ENCODE data around the gene COG5.

COG5 gene

DNA sequence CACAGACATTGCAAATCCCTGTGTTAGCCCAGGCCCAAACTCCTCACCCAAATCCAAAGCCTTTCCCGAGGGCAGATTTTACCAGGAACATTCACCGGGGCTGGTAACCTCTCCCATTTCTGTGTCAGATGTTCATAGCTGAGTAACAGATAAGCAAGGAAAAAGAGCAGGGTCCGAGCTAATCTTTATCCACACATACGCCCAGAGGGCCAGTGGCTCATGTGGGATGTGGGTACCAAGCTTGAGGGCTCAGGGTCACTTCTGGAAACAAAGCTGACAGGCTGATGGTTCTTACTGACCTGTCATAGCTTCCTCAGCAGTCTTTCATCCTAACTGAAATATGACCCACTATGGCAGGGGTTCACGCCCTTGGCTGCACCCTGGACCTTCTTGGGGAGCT, 355.2 kb downstream of the COG5 start:
- H3F3A ChIP-seq (ENCODE audit: insufficient read depth, low read length): no peaks in the 10 kb centered on the region
- no peak overlapping the region for H3K27ac ChIP-seq (ENCODE audit: low read depth, low read length, poor library complexity, severe bottlenecking)
- TF ChIP-seq, protein P1, sequence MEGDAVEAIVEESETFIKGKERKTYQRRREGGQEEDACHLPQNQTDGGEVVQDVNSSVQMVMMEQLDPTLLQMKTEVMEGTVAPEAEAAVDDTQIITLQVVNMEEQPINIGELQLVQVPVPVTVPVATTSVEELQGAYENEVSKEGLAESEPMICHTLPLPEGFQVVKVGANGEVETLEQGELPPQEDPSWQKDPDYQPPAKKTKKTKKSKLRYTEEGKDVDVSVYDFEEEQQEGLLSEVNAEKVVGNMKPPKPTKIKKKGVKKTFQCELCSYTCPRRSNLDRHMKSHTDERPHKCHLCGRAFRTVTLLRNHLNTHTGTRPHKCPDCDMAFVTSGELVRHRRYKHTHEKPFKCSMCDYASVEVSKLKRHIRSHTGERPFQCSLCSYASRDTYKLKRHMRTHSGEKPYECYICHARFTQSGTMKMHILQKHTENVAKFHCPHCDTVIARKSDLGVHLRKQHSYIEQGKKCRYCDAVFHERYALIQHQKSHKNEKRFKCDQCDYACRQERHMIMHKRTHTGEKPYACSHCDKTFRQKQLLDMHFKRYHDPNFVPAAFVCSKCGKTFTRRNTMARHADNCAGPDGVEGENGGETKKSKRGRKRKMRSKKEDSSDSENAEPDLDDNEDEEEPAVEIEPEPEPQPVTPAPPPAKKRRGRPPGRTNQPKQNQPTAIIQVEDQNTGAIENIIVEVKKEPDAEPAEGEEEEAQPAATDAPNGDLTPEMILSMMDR (IDR thresholded peaks at IDR 0.05; ENCODE audit: low read length): no peak
- no peak for TF ChIP-seq EZH2 (IDR thresholded peaks at IDR 0.05; ENCODE audit: borderline replicate concordance, low read length)
- H3K79me2 ChIP-seq (ENCODE audit: insufficient read depth, low read length): no peaks in the 10 kb centered on the region
- H3K9ac ChIP-seq (ENCODE audit: low read length): no peak overlapping the region
- no peaks in the 10 kb centered on the region for H3K9me2 ChIP-seq (ENCODE audit: low read depth, low read length)
- H3K9me3 ChIP-seq (ENCODE audit: low read length): 0 out of 2 replicates have a peak, but pooled peaks cover 2% of the 10 kb centered on the region
- no peaks in the 10 kb centered on the region for H4K20me1 ChIP-seq (ENCODE audit: insufficient read depth, low read length)
- no peak overlapping the region for H2AFZ ChIP-seq (ENCODE audit: low read length)
- no peak overlapping the region for H3K4me3 ChIP-seq (ENCODE audit: low read depth, low read length, poor library complexity, severe bottlenecking)
- H3K4me1 ChIP-seq (ENCODE audit: insufficient read depth, low read length, severe bottlenecking): peaks cover 4% of the 10 kb centered on the region
- no peaks in the 10 kb centered on the region for H3K27me3 ChIP-seq (ENCODE audit: insufficient read depth, low read length)
- H3K36me3 ChIP-seq (ENCODE audit: insufficient read depth, low read length): peaks cover 39% of the 10 kb centered on the region; the same call in 1 of the 2 replicates
- H3K4me2 ChIP-seq (ENCODE audit: low read length): no peak overlapping the region

DNA sequence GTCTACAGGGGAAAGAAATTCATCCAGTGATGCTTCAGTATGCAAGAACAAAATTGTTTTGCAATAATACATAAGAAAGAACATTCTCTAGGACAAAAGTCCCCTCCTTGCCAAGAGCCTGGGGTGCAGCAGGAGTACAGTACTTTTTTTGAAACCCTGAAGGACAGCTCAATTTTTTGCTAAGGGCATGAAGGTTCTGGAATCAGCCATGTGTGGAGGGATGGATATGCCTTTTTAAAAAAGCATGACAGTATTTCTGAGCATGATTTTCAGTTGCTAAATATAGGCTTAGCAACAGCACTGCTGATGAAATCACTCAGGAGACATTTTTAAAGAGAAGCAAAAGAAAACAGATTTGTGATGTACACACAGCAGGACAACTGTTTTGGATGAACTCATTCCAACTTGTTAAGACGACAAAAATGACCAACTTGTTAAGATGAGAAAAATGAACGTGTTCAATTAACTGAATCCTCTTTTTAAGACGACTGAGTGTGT, 355.6 kb downstream of the COG5 start:
- Histone ChIP-seq H2AFZ (ENCODE audit: low read length) (no peak overlapping the region), H3K9me2 (ENCODE audit: low read depth, low read length) (no peaks in the 10 kb centered on the region), H3K9me3 (ENCODE audit: low read length) (no peaks in the 10 kb centered on the region), H3K27ac (ENCODE audit: low read depth, low read length, poor library complexity, severe bottlenecking) (no peak overlapping the region), H3K4me3 (ENCODE audit: low read depth, low read length, poor library complexity, severe bottlenecking) (no peak overlapping the region), H3K79me2 (ENCODE audit: insufficient read depth, low read length) (no peaks in the 10 kb centered on the region), H3K36me3 (ENCODE audit: insufficient read depth, low read length) (peaks cover 42% of the 10 kb centered on the region; the same call in 1 of the 2 replicates), H4K20me1 (ENCODE audit: insufficient read depth, low read length) (no peaks in the 10 kb centered on the region), H3K27me3 (ENCODE audit: insufficient read depth, low read length) (no peaks in the 10 kb centered on the region), H3K9ac (ENCODE audit: low read length) (no peak overlapping the region), H3F3A (ENCODE audit: insufficient read depth, low read length) (no peaks in the 10 kb centered on the region), H3K4me2 (ENCODE audit: low read length) (no peak overlapping the region), H3K4me1 (ENCODE audit: insufficient read depth, low read length, severe bottlenecking) (peaks cover 4% of the 10 kb centered on the region)
- TF ChIP-seq, protein P1 (IDR thresholded peaks at IDR 0.05; ENCODE audit: low read length): no peak
- TF ChIP-seq EZH2 (IDR thresholded peaks at IDR 0.05; ENCODE audit: borderline replicate concordance, low read length): no peak

DNA sequence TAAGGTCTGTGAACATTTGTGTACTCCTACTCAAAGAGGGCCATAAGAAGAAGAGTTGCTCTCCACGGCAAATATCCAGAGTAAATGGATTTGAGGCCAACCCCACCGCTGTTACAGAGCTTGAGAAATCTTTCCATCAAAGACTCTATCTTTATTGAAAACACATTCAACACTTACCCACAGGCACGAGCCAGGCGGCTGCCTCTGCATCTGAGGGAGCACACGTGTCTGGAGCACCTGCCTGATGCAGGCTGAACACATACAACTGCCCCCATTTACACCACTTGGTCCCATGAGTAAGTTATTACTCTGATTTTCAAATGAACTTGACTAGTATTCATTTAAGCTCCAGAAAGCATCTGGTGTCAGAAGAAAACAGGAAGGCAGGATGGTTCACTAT, 356.3 kb downstream of the COG5 start:
- Histone ChIP-seq H3K27me3 (ENCODE audit: insufficient read depth, low read length) (no peaks in the 10 kb centered on the region), H3K9me3 (ENCODE audit: low read length) (no peaks in the 10 kb centered on the region), H3K27ac (ENCODE audit: low read depth, low read length, poor library complexity, severe bottlenecking) (no peak overlapping the region), H3K9ac (ENCODE audit: low read length) (no peak overlapping the region), H3K79me2 (ENCODE audit: insufficient read depth, low read length) (no peaks in the 10 kb centered on the region), H3K4me1 (ENCODE audit: insufficient read depth, low read length, severe bottlenecking) (peaks cover 4% of the 10 kb centered on the region), H3K36me3 (ENCODE audit: insufficient read depth, low read length) (peaks cover 48% of the 10 kb centered on the region; the same call in 1 of the 2 replicates), H2AFZ (ENCODE audit: low read length) (no peak overlapping the region), H4K20me1 (ENCODE audit: insufficient read depth, low read length) (no peaks in the 10 kb centered on the region), H3K9me2 (ENCODE audit: low read depth, low read length) (no peaks in the 10 kb centered on the region), H3F3A (ENCODE audit: insufficient read depth, low read length) (no peaks in the 10 kb centered on the region), H3K4me2 (ENCODE audit: low read length) (no peak overlapping the region), H3K4me3 (ENCODE audit: low read depth, low read length, poor library complexity, severe bottlenecking) (no peak overlapping the region)
- TF ChIP-seq, protein P1 (IDR thresholded peaks at IDR 0.05; ENCODE audit: low read length): no peak
- TF ChIP-seq EZH2 (IDR thresholded peaks at IDR 0.05; ENCODE audit: borderline replicate concordance, low read length): no peak
